Lower lobe of right lung (tissue), 2 donors: ENCODE results near the gene SPACA4. TPM values are rescaled to one million over a fixed set of nuclear protein-coding genes. Genes with fewer than 3 reads are reported as not detected.
"Not testable (repeated sequence)": the region's sequence is repeated elsewhere in the genome, so short reads cannot be mapped to it uniquely, and the experiment has no call there.

Source experiments
- ATAC-seq, 2 donors: fragments of 200-7000 bp; cut with Tn5 transposase; one replicate each; pipeline ENCODE4 v1.9.1; 2020 to 2022; ENCODE audit warnings: mild to moderate bottlenecking in 2 of 2, moderate library complexity in 2 of 2
- DNase-seq: peaks from one replicate; pipeline ENCODE4 v3.0.0-alpha.2; 2020
- H3K27ac ChIP-seq: fragments of 200-600 bp; one replicate; pipeline ENCODE4 v1.8.0; 2022
- H3K27me3 ChIP-seq: fragments of 200-600 bp; one replicate; pipeline ENCODE4 v1.8.0; 2022; ENCODE audit warnings: low read depth
- H3K36me3 ChIP-seq: fragments of 200-600 bp; one replicate; pipeline ENCODE4 v1.8.0; 2022; ENCODE audit warnings: mild to moderate bottlenecking
- H3K4me1 ChIP-seq: fragments of 200-600 bp; one replicate; pipeline ENCODE4 v1.8.0; 2022
- H3K4me3 ChIP-seq: fragments of 200-600 bp; one replicate; pipeline ENCODE4 v1.8.0; 2022; ENCODE audit warnings: mild to moderate bottlenecking
- H3K9me3 ChIP-seq: fragments of 200-600 bp; one replicate; pipeline ENCODE4 v1.8.0; 2022
- CTCF ChIP-seq: fragments of 200-600 bp; IDR thresholded peaks from one replicate; pipeline ENCODE4 v1.8.0; 2022; ENCODE audit warnings: antibody characterized with exemption, mild to moderate bottlenecking
- intact Hi-C: fragments of 100-400 bp; cut with DNase I; formaldehyde crosslinking; loops from one replicate; pipeline ENCODE4 v1.11.0; 2022
- total RNA-seq: library from RNA; stranded (reverse); fragmentation: NEBNext Ultra II Directional; extraction: Animal tissue kit (Norgen Biotek cat#: 25700); gene quantifications from one replicate; pipeline ENCODE4 v1.2.1, GENCODE V29; 2021
- donor health status: DM: no; HTN: yes; CAD: no; lungs with severe emphysema.

SPACA4 gene
- total RNA-seq, 1 donor from 2014 or later = not detected

- Histone ChIP-seq H3K9me3 (no peaks in the 10 kb centered on the region), H3K27me3 (no peaks in the 10 kb centered on the region), H3K36me3 (peaks cover 49% of the 10 kb centered on the region), H3K4me3 (no peak overlapping the region), H3K4me1 (peaks cover 68% of the 10 kb centered on the region), H3K27ac (peak overlapping the region; percentile 77)
- no peak for TF ChIP-seq CTCF
- ATAC-seq (no peak), DNase-seq (no peak)
- intact Hi-C loops = no loop called here
Observed at GRCh38 chr19:48631225-48631624, 24.7 kb downstream of the SPACA4 start.

GRCh38 chr19:48632286-48632685 is 25.7 kb downstream of the SPACA4 start:
- ATAC-seq, H3K27me3 ChIP-seq, DNase-seq, H3K4me3 ChIP-seq, H3K9me3 ChIP-seq, intact Hi-C loops: not testable (repeated sequence)
- H3K36me3 ChIP-seq = peaks cover 49% of the 10 kb centered on the region
- peaks cover 73% of the 10 kb centered on the region for H3K4me1 ChIP-seq
- H3K27ac ChIP-seq = peak overlapping the region; percentile 96

- Histone ChIP-seq H3K4me3 (no peak overlapping the region), H3K9me3 (no peaks in the 10 kb centered on the region), H3K27ac (peak overlapping the region; percentile 96), H3K36me3 (peaks cover 49% of the 10 kb centered on the region), H3K4me1 (peaks cover 73% of the 10 kb centered on the region), H3K27me3 (no peaks in the 10 kb centered on the region)
- intact Hi-C loops = no loop called here
- ATAC-seq (no peak), DNase-seq (no peak)
- no peak for TF ChIP-seq CTCF
Observed at GRCh38 chr19:48632692-48633147, 26.2 kb downstream of the SPACA4 start.

GRCh38 chr19:48633148-48634035 is 26.9 kb downstream of the SPACA4 start:
- H3K4me3 ChIP-seq = peak overlapping the region; percentile 84
- peak overlapping the region; percentile 96 for H3K27ac ChIP-seq
- H3K4me1 ChIP-seq = peaks cover 75% of the 10 kb centered on the region
- no peaks in the 10 kb centered on the region for H3K9me3 ChIP-seq
- DNase-seq = no peak
- H3K27me3 ChIP-seq = no peaks in the 10 kb centered on the region
- intact Hi-C loops = no loop called here
- no peak for ATAC-seq
- H3K36me3 ChIP-seq = peaks cover 44% of the 10 kb centered on the region
- TF ChIP-seq CTCF = no peak

GRCh38 chr19:48634036-48634342 is 27.4 kb downstream of the SPACA4 start:
- peak overlapping the region; percentile 96 for H3K27ac ChIP-seq
- intact Hi-C loops = no loop called here
- TF ChIP-seq CTCF = no peak
- peak overlapping the region; percentile 84 for H3K4me3 ChIP-seq
- H3K27me3 ChIP-seq = no peaks in the 10 kb centered on the region
- ATAC-seq (no peak), DNase-seq (no peak)
- H3K9me3 ChIP-seq = no peaks in the 10 kb centered on the region
- peaks cover 41% of the 10 kb centered on the region for H3K36me3 ChIP-seq
- peaks cover 80% of the 10 kb centered on the region for H3K4me1 ChIP-seq
